Measurements from ENCODE around the gene NOL3.

- no peak for TF ChIP-seq CTCF (IDR thresholded peaks at IDR 0.05)
- no peak for TF ChIP-seq POLR2A (IDR thresholded peaks at IDR 0.05)
- no peak for TF ChIP-seq POLR2AphosphoS5 (IDR thresholded peaks at IDR 0.05)
- no peak for TF ChIP-seq EP300 (IDR thresholded peaks at IDR 0.05)
Measured at GRCh38 chr16:67167588-67167987, 2.8 kb upstream of the NOL3 start.

Data from suprapubic skin (tissue), 4 donors.